ENCODE data around the gene MCEE. TPM values are rescaled to one million over a fixed set of nuclear protein-coding genes. Genes with fewer than 3 reads are reported as not detected.

The MCEE gene
- total RNA-seq, 1 donor from 2014 or later = 24.7 TPM

- Mint-ChIP-seq H3K27me3 (ENCODE audit: insufficient read depth, low read depth) (peaks cover 14% of the 10 kb centered on the region), H3K27ac (no peak overlapping the region), H3K4me3 (no peak overlapping the region), H3K36me3 (peaks cover 5% of the 10 kb centered on the region), H3K4me1 (peaks cover 9% of the 10 kb centered on the region), H3K9me3 (no peaks in the 10 kb centered on the region)
- Histone ChIP-seq H3K4me3 (no peak overlapping the region), H3K4me1 (peaks cover 8% of the 10 kb centered on the region), H3K9ac (no peak overlapping the region), H3K4me2 (no peak overlapping the region), H2AFZ (replicated peaks) (no peak overlapping the region), H3K9me3 (ENCODE audit: low read depth) (no peaks in the 10 kb centered on the region), H4K20me1 (ENCODE audit: low read depth) (peaks cover 6% of the 10 kb centered on the region), H3K79me2 (ENCODE audit: low read depth) (no peaks in the 10 kb centered on the region), H3K27me3 (no peaks in the 10 kb centered on the region), H3K27ac (no peak overlapping the region), H3K36me3 (no peaks in the 10 kb centered on the region), H3F3A (ENCODE audit: low read depth) (peaks cover 3% of the 10 kb centered on the region)
- TF ChIP-seq EZH2 (IDR thresholded peaks at IDR 0.05) (no peak), EZH2phosphoT487 (IDR thresholded peaks at IDR 0.05) (no peak), CTCF (IDR thresholded peaks at IDR 0.05) (no peak)
- no peak for DNase-seq (ENCODE audit: low spot score)
Observed at GRCh38 chr2:71153585-71154224, 23.7 kb upstream of the MCEE start.

GRCh38 chr2:71151620-71152019 lies 21.6 kb upstream of the MCEE start:
- H3K27ac ChIP-seq = no peak overlapping the region
- H2AFZ ChIP-seq (replicated peaks) = no peak overlapping the region
- peaks cover under 1% of the 10 kb centered on the region for H3K4me1 ChIP-seq
- no peaks in the 10 kb centered on the region for H3K27me3 ChIP-seq
- Mint-ChIP-seq H3K4me3 (no peak overlapping the region), H3K27me3 (ENCODE audit: insufficient read depth, low read depth) (peaks cover 14% of the 10 kb centered on the region), H3K27ac (no peak overlapping the region), H3K9me3 (no peaks in the 10 kb centered on the region), H3K36me3 (peaks cover 13% of the 10 kb centered on the region), H3K4me1 (no peaks in the 10 kb centered on the region)
- no peak overlapping the region for H3K4me3 ChIP-seq
- H3K4me2 ChIP-seq = no peak overlapping the region
- H3K9ac ChIP-seq = no peak overlapping the region
- H4K20me1 ChIP-seq (ENCODE audit: low read depth) = peaks cover 6% of the 10 kb centered on the region
- DNase-seq (ENCODE audit: low spot score) = no peak
- no peaks in the 10 kb centered on the region for H3K9me3 ChIP-seq (ENCODE audit: low read depth)
- no peaks in the 10 kb centered on the region for H3K79me2 ChIP-seq (ENCODE audit: low read depth)
- no peaks in the 10 kb centered on the region for H3K36me3 ChIP-seq
- peaks cover 3% of the 10 kb centered on the region for H3F3A ChIP-seq (ENCODE audit: low read depth)
- TF ChIP-seq CTCF (IDR thresholded peaks at IDR 0.05) (no peak), EZH2 (IDR thresholded peaks at IDR 0.05) (no peak), EZH2phosphoT487 (IDR thresholded peaks at IDR 0.05) (no peak)

- H3K27me3 ChIP-seq = no peaks in the 10 kb centered on the region
- no peak overlapping the region for H3K27ac Mint-ChIP-seq
- H3K9me3 Mint-ChIP-seq = no peaks in the 10 kb centered on the region
- no peak for DNase-seq (ENCODE audit: low spot score)
- no peaks in the 10 kb centered on the region for H3K4me1 ChIP-seq
- H3K36me3 ChIP-seq = no peaks in the 10 kb centered on the region
- H3K9ac ChIP-seq = no peak overlapping the region
- no peak overlapping the region for H3K27ac ChIP-seq
- no peak for TF ChIP-seq EZH2 (IDR thresholded peaks at IDR 0.05)
- no peak for TF ChIP-seq CTCF (IDR thresholded peaks at IDR 0.05)
- TF ChIP-seq EZH2phosphoT487 (IDR thresholded peaks at IDR 0.05) = no peak
- no peaks in the 10 kb centered on the region for H3K79me2 ChIP-seq (ENCODE audit: low read depth)
- H2AFZ ChIP-seq (replicated peaks) = no peak overlapping the region
- H3K4me3 Mint-ChIP-seq = no peak overlapping the region
- no peak overlapping the region for H3K4me2 ChIP-seq
- no peaks in the 10 kb centered on the region for H3K9me3 ChIP-seq (ENCODE audit: low read depth)
- H3K36me3 Mint-ChIP-seq = peaks cover 20% of the 10 kb centered on the region
- no peaks in the 10 kb centered on the region for H3K4me1 Mint-ChIP-seq
- H4K20me1 ChIP-seq (ENCODE audit: low read depth) = peaks cover 6% of the 10 kb centered on the region
- peaks cover 3% of the 10 kb centered on the region for H3F3A ChIP-seq (ENCODE audit: low read depth)
- H3K27me3 Mint-ChIP-seq (ENCODE audit: insufficient read depth, low read depth) = peaks cover 14% of the 10 kb centered on the region
- H3K4me3 ChIP-seq = no peak overlapping the region
Observed at GRCh38 chr2:71150082-71150816, 20.2 kb upstream of the MCEE start.
